BJ (cell line): ENCODE measurements around the gene HPCA. TPM values are rescaled to one million over a fixed set of nuclear protein-coding genes. Genes with fewer than 3 reads are reported as not detected.
A peak's percentile ranks its signal among the peaks of the same experiment; 100 is the strongest.

ENCODE experiments used
- CTCF ChIA-PET: fragments of 350-600 bp; formaldehyde crosslinking; extraction: SDS; loops from one replicate; lab custom pipeline; 2021; ENCODE audit warnings: antibody characterized with exemption, inconsistent platforms; lab: Yijun Ruan, JAX
- POLR2A ChIA-PET: fragments of 300-600 bp; sonication (Branson Sonifier 250); formaldehyde crosslinking; extraction: SDS; loops from one replicate; lab custom pipeline; 2021; ENCODE audit warnings: antibody characterized with exemption; lab: Charles Lee
- DNase-seq: peaks from one replicate; pipeline ENCODE4 v3.0.0-alpha.2; 2011; ENCODE audit warnings: low read depth
- H3K27me3 ChIP-seq: 2 replicates; pipeline ENCODE4 v1.6.0; 2011; ENCODE audit warnings: low read length; ENCODE audit not compliant: control insufficient read depth, insufficient read depth
- H3K36me3 ChIP-seq: 2 replicates; pipeline ENCODE4 v1.5.1; 2011; ENCODE audit warnings: low read length; ENCODE audit not compliant: control insufficient read depth, insufficient read depth
- H3K4me3 ChIP-seq: 2 replicates; pipeline ENCODE4 v1.5.1; 2011; ENCODE audit warnings: low read depth, mild to moderate bottlenecking, control low read depth, low read length
- CTCF ChIP-seq: IDR thresholded peaks from 2 replicates; pipeline ENCODE4 v1.5.1; 2011; ENCODE audit warnings: low read depth, mild to moderate bottlenecking, control low read depth, inconsistent platforms, low read length, moderate library complexity; ENCODE audit not compliant: insufficient read depth
- polyA plus RNA-seq: library from polyadenylated mRNA; depleted of rRNA; stranded (reverse); fragments of >200 nt; gene quantifications from 2 replicates; pipeline ENCODE4 v1.2.3, GENCODE V29; 2011

Gene HPCA
- polyA plus RNA-seq, 1 experiment = not detected

GRCh38 chr1:32876341-32877210 is 9.7 kb upstream of the HPCA start:
- ChIA-PET CTCF (interaction anchor here (0.6 to 6.7 kb wide), 25 partner anchors 8 to 735 kb away, joined by 3 to 55 read pairs (median 4); partner anchors contain the start of gene HPCA), POLR2A (interaction anchor here (0.6 kb wide), 1 partner anchor 205 kb away, joined by 5 read pairs; no protein-coding TSS in a partner anchor)
- Histone ChIP-seq H3K36me3 (no peaks in the 10 kb centered on the region), H3K4me3 (no peak overlapping the region), H3K27me3 (peaks cover 4% of the 10 kb centered on the region; the same call in 1 of the 2 replicates)
- DNase-seq = no peak
- TF ChIP-seq CTCF = peak; percentile 93

- H3K4me3 ChIP-seq = no peak overlapping the region
- H3K36me3 ChIP-seq = no peaks in the 10 kb centered on the region
- H3K27me3 ChIP-seq = no peaks in the 10 kb centered on the region; the same call in 1 of the 2 replicates
- ChIA-PET CTCF (interaction anchor here (0.6 to 6.7 kb wide), 18 partner anchors 9 to 734 kb away, joined by 3 to 55 read pairs (median 6); partner anchors contain the start of gene HPCA), POLR2A (interaction anchor here (0.6 kb wide), 1 partner anchor 204 kb away, joined by 5 read pairs; no protein-coding TSS in a partner anchor)
- TF ChIP-seq CTCF = no peak
- DNase-seq = no peak
These were observed 8.8 kb upstream of the HPCA start for GRCh38 chr1:32877211-32878110.

GRCh38 chr1:32878183-32878582 is 8.1 kb upstream of the HPCA start:
- no peak for TF ChIP-seq CTCF
- no peak for DNase-seq
- CTCF ChIA-PET = interaction anchor here (0.7 to 1.6 kb wide), 5 partner anchors 11 to 209 kb away, joined by 3 to 5 read pairs (median 3); no protein-coding TSS in a partner anchor
- Histone ChIP-seq H3K27me3 (no peaks in the 10 kb centered on the region; the same call in 1 of the 2 replicates), H3K4me3 (no peak overlapping the region), H3K36me3 (no peaks in the 10 kb centered on the region)
- POLR2A ChIA-PET = no interaction called here

- Histone ChIP-seq H3K27me3 (peaks cover under 1% of the 10 kb centered on the region), H3K4me3 (no peak overlapping the region), H3K36me3 (no peaks in the 10 kb centered on the region)
- CTCF ChIA-PET = interaction anchor here (0.7 to 1.6 kb wide), 5 partner anchors 11 to 209 kb away, joined by 3 to 5 read pairs (median 3); no protein-coding TSS in a partner anchor
- POLR2A ChIA-PET = no interaction called here
- no peak for DNase-seq
- no peak for TF ChIP-seq CTCF
These were observed 7.7 kb upstream of the HPCA start for GRCh38 chr1:32878637-32879041.
